ENCODE results near the gene EIF3L.
A peak's percentile ranks its signal among the peaks of the same experiment; 100 is the strongest.

The EIF3L gene

DNA sequence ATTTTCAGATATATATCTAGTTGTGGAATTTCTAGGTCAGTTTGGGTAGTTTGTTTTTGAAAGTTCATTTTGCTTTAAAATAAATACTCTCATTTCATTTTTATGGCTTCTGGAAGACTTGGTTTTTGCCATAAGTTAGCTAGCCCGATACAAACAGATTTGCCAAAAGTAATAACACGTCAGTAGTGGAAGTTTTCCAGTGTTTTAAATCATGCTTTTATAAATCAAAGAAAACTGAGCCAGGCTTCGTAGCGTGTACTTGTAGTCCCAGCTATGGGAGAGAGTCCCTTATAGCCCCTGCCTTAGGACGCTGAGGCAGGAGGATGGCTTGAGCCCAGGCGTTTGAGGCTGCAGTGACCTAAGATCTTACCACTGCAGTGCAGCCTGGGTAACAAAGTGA lies 35.2 kb downstream of the EIF3L start:
- Histone ChIP-seq H3K4me3 (ENCODE audit: low read depth, low read length) (no peak overlapping the region), H3K27ac (no peak overlapping the region), H3K27me3 (ENCODE audit: insufficient read depth, low read depth, severe bottlenecking) (no peaks in the 10 kb centered on the region), H3K36me3 (peaks cover 79% of the 10 kb centered on the region), H3K9me3 (ENCODE audit: severe bottlenecking) (no peaks in the 10 kb centered on the region)
- no peak for DNase-seq
- TF ChIP-seq, protein P1, sequence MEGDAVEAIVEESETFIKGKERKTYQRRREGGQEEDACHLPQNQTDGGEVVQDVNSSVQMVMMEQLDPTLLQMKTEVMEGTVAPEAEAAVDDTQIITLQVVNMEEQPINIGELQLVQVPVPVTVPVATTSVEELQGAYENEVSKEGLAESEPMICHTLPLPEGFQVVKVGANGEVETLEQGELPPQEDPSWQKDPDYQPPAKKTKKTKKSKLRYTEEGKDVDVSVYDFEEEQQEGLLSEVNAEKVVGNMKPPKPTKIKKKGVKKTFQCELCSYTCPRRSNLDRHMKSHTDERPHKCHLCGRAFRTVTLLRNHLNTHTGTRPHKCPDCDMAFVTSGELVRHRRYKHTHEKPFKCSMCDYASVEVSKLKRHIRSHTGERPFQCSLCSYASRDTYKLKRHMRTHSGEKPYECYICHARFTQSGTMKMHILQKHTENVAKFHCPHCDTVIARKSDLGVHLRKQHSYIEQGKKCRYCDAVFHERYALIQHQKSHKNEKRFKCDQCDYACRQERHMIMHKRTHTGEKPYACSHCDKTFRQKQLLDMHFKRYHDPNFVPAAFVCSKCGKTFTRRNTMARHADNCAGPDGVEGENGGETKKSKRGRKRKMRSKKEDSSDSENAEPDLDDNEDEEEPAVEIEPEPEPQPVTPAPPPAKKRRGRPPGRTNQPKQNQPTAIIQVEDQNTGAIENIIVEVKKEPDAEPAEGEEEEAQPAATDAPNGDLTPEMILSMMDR (IDR thresholded peaks at IDR 0.05; ENCODE audit: low read depth, low read length) = no peak

DNA sequence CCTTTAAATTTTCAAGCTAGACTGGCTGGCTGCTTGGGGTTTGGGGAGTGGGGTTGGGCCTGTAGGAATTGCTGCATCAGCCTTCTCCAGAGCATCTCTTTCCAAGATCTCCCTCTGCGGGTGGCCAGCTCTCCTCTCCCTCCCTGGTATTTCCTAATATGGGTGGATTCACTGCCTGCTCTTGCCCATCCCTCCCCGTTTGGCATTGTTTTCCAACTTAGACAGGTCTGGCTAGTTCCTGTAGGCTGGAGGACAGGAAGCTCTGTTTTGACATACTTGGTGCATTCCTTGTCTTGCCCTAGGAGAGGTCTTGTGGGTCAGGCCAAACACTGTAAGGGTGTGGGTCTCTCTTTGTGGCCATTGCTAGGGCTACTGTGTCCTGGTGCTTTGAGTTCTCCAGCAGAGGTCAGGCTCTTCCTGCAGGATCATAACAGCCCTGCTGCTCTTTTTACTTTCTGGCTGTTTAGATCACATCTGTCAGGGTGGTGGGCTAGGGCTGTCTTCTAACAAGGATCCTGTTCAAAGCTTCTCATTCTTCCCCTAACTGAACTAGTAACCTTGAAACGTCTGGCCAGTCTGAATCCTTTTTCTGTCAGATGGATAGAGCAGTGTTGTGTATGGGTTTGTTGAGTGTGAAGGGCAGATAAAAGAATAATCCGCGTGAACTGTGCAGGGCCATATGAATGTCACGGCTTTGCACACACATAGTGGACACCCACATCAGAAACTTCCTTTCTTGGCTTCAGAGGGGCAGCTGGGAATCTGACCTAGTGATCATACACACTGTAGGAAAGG lies 38.6 kb downstream of the EIF3L start:
- Histone ChIP-seq H3K36me3 (peaks cover 71% of the 10 kb centered on the region), H3K27ac (no peak overlapping the region), H3K9me3 (ENCODE audit: severe bottlenecking) (no peaks in the 10 kb centered on the region), H3K4me3 (ENCODE audit: low read depth, low read length) (no peak overlapping the region), H3K27me3 (ENCODE audit: insufficient read depth, low read depth, severe bottlenecking) (no peaks in the 10 kb centered on the region)
- TF ChIP-seq, protein P1 (IDR thresholded peaks at IDR 0.05; ENCODE audit: low read depth, low read length) = peak; percentile 59
- DNase-seq = no peak

DNA sequence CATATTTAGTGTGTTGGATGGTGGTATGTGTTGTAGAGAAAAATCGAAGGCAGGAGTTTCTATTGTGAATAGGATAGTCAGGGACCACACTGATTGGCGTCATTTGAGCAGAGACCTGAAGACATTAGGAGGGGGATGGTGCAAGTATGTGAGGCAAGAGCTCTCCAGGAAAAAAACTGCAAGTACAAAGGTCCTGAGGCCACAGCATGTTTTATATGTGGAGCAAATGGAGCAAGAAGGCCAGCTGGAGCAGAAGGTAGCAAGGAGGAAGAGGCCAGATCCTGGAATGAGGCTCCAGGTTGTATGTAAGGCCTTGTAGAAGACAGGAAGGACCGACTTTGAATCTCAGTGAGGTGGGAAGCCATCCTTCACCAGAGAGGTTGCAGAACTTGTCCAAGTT lies 42.7 kb downstream of the EIF3L start:
- no peaks in the 10 kb centered on the region for H3K9me3 ChIP-seq (ENCODE audit: severe bottlenecking)
- TF ChIP-seq, protein P1 (IDR thresholded peaks at IDR 0.05; ENCODE audit: low read depth, low read length) = no peak
- H3K4me3 ChIP-seq (ENCODE audit: low read depth, low read length) = no peak overlapping the region
- H3K27ac ChIP-seq = no peak overlapping the region
- H3K27me3 ChIP-seq (ENCODE audit: insufficient read depth, low read depth, severe bottlenecking) = no peaks in the 10 kb centered on the region
- no peak for DNase-seq
- H3K36me3 ChIP-seq = peaks cover 46% of the 10 kb centered on the region

DNA sequence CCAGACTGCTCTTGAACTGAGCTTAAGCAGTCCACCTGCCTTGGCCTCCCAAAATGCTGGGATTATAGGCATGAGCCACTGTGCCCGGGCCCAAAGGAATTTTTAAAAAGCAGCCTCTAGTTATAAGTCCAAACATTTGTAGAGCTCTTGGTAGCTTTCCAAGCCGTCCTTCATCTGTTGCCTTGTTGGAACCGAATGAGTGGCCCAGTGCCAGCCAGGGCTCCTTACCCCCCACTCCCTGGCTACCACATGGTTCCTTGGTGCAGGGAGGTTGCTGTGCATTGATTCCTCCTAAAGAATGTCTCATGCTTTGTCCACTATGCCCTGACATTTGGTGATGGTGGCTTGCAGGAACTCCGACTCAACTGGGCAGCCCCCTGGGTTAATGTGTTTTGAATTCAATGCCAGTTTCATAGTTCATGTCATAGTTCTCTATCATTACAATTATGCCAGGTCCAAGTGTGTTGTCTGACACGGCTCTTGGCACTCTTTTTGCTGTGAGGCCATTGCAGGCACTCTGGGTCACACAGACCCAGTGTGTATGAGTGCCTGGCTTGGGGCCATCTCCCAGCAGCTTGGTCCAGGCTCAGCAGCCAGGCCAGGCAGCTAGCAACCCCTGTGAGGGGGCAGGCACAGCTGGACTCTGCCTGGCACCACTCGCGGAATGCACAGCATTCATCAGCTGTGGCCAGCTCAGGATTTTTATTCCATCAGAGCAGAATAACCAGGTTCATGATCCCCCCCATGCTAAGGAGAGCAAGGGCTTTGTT lies 43.5 kb downstream of the EIF3L start:
- H3K9me3 ChIP-seq (ENCODE audit: severe bottlenecking) = no peaks in the 10 kb centered on the region
- DNase-seq = no peak
- H3K36me3 ChIP-seq = peaks cover 40% of the 10 kb centered on the region
- TF ChIP-seq, protein P1 (IDR thresholded peaks at IDR 0.05; ENCODE audit: low read depth, low read length) = no peak
- H3K4me3 ChIP-seq (ENCODE audit: low read depth, low read length) = no peak overlapping the region
- no peaks in the 10 kb centered on the region for H3K27me3 ChIP-seq (ENCODE audit: insufficient read depth, low read depth, severe bottlenecking)
- H3K27ac ChIP-seq = no peak overlapping the region

DNA sequence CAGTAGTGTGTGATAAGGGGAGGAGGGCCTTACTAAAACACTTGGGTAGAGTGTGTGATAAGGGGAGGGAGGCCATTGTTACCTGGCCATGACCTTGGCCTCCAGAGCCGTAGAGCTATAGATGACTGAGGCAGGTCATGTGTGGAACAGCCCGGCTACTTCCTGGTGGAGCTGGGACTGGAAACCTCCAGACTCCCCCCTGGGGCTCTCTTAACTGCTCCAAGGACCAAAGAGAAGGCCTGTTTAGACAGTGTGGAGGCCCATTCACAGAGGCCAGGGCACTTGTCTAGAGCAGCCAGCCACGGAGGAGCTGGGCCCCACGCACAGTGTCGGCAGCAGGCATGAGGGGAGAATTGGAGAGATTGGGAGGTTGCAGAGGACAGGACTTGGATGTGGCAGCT lies 44.4 kb downstream of the EIF3L start:
- Histone ChIP-seq H3K27me3 (ENCODE audit: insufficient read depth, low read depth, severe bottlenecking) (no peaks in the 10 kb centered on the region), H3K27ac (no peak overlapping the region), H3K36me3 (peaks cover 31% of the 10 kb centered on the region), H3K4me3 (ENCODE audit: low read depth, low read length) (no peak overlapping the region), H3K9me3 (ENCODE audit: severe bottlenecking) (no peaks in the 10 kb centered on the region)
- TF ChIP-seq, protein P1 (IDR thresholded peaks at IDR 0.05; ENCODE audit: low read depth, low read length) = no peak
- DNase-seq = no peak
